ENCODE measurements around the gene CDH13. TPM values are rescaled to one million over a fixed set of nuclear protein-coding genes. Genes with fewer than 3 reads are reported as not detected.

Gene CDH13
- polyA plus RNA-seq, 1 donor from 2014 or later: 3.2 TPM

DNA sequence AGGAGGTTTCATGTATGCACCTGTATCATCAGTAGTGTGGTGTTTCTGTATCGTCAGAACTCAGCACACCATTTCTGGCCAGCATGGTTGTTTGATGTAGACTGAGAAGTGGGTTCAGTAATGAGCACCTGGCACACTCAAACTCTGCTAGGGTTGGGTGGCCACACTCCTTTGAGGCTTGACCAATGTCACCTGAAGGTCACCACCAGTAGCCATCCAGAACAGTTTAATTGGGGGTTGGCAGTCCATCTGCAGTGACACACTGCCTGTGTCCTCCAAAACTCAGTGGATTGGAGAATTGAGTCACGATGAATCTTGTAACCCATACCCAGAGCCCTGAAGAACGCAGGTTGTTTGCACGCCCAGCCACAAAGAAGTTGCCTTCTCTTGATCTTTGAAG, 1094.2 kb downstream of the CDH13 start:
- Histone ChIP-seq H3K36me3 (ENCODE audit: insufficient read depth, low read length) (no peaks in the 10 kb centered on the region), H3F3A (ENCODE audit: insufficient read depth, low read length, poor library complexity, severe bottlenecking) (no peaks in the 10 kb centered on the region), H3K9me3 (ENCODE audit: low read length) (no peaks in the 10 kb centered on the region), H3K27me3 (ENCODE audit: insufficient read depth, low read depth, low read length) (no peaks in the 10 kb centered on the region), H3K4me2 (ENCODE audit: low read length) (no peak overlapping the region), H3K79me2 (replicated peaks; ENCODE audit: insufficient read depth, low read length) (no peaks in the 10 kb centered on the region), H3K9ac (ENCODE audit: low read length) (no peak overlapping the region), H2AFZ (ENCODE audit: low read depth, low read length) (no peak overlapping the region), H3K27ac (ENCODE audit: low read length) (no peak overlapping the region), H4K20me1 (ENCODE audit: insufficient read depth) (no peaks in the 10 kb centered on the region), H3K9me2 (ENCODE audit: insufficient read depth, low read length) (no peaks in the 10 kb centered on the region), H3K4me3 (ENCODE audit: low read length) (no peak overlapping the region)
- no peak for TF ChIP-seq EZH2 (IDR thresholded peaks at IDR 0.05; ENCODE audit: borderline replicate concordance, insufficient read depth, low read length, poor library complexity, severe bottlenecking)
- no peak for TF ChIP-seq SMC3 (conservative IDR thresholded peaks at IDR 0.05; ENCODE audit: poor library complexity)
- TF ChIP-seq, protein P1, sequence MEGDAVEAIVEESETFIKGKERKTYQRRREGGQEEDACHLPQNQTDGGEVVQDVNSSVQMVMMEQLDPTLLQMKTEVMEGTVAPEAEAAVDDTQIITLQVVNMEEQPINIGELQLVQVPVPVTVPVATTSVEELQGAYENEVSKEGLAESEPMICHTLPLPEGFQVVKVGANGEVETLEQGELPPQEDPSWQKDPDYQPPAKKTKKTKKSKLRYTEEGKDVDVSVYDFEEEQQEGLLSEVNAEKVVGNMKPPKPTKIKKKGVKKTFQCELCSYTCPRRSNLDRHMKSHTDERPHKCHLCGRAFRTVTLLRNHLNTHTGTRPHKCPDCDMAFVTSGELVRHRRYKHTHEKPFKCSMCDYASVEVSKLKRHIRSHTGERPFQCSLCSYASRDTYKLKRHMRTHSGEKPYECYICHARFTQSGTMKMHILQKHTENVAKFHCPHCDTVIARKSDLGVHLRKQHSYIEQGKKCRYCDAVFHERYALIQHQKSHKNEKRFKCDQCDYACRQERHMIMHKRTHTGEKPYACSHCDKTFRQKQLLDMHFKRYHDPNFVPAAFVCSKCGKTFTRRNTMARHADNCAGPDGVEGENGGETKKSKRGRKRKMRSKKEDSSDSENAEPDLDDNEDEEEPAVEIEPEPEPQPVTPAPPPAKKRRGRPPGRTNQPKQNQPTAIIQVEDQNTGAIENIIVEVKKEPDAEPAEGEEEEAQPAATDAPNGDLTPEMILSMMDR (IDR thresholded peaks at IDR 0.05; ENCODE audit: poor library complexity, severe bottlenecking): no peak

DNA sequence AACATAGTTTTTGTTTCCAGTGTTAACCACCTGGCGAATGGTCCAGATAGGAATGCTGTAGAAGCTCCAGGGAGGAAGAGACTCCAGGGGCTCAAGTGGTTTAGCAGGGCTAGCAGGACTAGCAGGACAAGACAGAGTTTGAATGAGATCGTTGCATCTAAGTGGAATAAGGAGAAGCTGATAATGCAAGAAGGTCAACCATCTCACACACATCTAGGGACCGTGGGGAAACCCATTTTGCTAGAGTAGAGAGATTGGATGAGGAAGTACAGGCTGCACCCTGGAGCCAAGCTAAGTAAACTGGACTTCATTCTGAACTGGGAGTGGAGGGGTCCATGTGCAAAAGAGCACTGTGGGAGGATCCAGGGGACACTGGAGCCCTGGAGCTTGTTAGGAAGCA, 1094.9 kb downstream of the CDH13 start:
- Histone ChIP-seq H3K4me2 (ENCODE audit: low read length) (no peak overlapping the region), H3K27me3 (ENCODE audit: insufficient read depth, low read depth, low read length) (no peaks in the 10 kb centered on the region), H3K4me3 (ENCODE audit: low read length) (no peak overlapping the region), H3K27ac (ENCODE audit: low read length) (no peak overlapping the region), H3K9me3 (ENCODE audit: low read length) (no peaks in the 10 kb centered on the region), H4K20me1 (ENCODE audit: insufficient read depth) (no peaks in the 10 kb centered on the region), H3K36me3 (ENCODE audit: insufficient read depth, low read length) (no peaks in the 10 kb centered on the region), H3K9ac (ENCODE audit: low read length) (no peak overlapping the region), H2AFZ (ENCODE audit: low read depth, low read length) (no peak overlapping the region), H3K9me2 (ENCODE audit: insufficient read depth, low read length) (no peaks in the 10 kb centered on the region), H3F3A (ENCODE audit: insufficient read depth, low read length, poor library complexity, severe bottlenecking) (no peaks in the 10 kb centered on the region), H3K79me2 (replicated peaks; ENCODE audit: insufficient read depth, low read length) (no peaks in the 10 kb centered on the region)
- TF ChIP-seq RAD21 (conservative IDR thresholded peaks at IDR 0.05) (no peak), EZH2 (IDR thresholded peaks at IDR 0.05; ENCODE audit: borderline replicate concordance, insufficient read depth, low read length, poor library complexity, severe bottlenecking) (no peak), POLR2AphosphoS5 (IDR thresholded peaks at IDR 0.05) (no peak)
- TF ChIP-seq, protein P2, sequence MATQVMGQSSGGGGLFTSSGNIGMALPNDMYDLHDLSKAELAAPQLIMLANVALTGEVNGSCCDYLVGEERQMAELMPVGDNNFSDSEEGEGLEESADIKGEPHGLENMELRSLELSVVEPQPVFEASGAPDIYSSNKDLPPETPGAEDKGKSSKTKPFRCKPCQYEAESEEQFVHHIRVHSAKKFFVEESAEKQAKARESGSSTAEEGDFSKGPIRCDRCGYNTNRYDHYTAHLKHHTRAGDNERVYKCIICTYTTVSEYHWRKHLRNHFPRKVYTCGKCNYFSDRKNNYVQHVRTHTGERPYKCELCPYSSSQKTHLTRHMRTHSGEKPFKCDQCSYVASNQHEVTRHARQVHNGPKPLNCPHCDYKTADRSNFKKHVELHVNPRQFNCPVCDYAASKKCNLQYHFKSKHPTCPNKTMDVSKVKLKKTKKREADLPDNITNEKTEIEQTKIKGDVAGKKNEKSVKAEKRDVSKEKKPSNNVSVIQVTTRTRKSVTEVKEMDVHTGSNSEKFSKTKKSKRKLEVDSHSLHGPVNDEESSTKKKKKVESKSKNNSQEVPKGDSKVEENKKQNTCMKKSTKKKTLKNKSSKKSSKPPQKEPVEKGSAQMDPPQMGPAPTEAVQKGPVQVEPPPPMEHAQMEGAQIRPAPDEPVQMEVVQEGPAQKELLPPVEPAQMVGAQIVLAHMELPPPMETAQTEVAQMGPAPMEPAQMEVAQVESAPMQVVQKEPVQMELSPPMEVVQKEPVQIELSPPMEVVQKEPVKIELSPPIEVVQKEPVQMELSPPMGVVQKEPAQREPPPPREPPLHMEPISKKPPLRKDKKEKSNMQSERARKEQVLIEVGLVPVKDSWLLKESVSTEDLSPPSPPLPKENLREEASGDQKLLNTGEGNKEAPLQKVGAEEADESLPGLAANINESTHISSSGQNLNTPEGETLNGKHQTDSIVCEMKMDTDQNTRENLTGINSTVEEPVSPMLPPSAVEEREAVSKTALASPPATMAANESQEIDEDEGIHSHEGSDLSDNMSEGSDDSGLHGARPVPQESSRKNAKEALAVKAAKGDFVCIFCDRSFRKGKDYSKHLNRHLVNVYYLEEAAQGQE (IDR thresholded peaks at IDR 0.05; ENCODE audit: borderline replicate concordance): no peak

DNA sequence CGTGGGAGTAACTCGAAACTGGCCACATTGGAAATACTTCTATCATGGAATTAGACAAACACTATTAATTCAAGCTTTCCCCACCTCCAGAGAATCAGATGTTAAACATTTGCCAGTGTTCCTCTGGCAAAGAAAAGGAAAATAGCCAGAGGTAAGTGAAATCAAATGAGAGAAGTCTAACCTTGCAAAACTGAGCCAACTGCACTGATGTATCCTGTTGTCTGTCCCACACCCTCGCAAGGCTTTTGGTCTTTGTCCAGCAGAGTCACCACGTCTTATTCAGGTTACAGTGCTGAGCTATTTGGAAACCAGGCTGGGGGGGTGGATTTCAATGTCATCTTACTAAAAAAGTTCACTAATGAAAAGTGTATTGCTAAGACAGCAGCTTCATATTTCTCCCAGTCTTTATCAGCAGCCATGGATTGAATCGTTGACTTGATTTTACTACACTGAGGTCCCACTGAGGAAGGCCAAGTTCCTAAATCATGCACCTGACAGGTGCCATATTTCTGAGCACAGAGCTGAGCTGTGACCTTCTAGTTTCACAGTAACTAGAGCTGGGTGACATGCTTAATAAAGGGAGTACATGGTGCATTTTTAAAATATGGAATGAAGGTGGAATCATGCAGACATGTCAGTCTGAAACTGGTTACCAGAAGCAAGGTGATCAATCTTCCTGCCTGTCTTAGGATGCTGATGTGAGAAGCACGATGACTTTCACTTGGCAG, 1095.9 kb downstream of the CDH13 start:
- no peak overlapping the region for H2AFZ ChIP-seq (ENCODE audit: low read depth, low read length)
- H3K27ac ChIP-seq (ENCODE audit: low read length): no peak overlapping the region
- no peaks in the 10 kb centered on the region for H3K79me2 ChIP-seq (replicated peaks; ENCODE audit: insufficient read depth, low read length)
- H3F3A ChIP-seq (ENCODE audit: insufficient read depth, low read length, poor library complexity, severe bottlenecking): no peaks in the 10 kb centered on the region
- H3K27me3 ChIP-seq (ENCODE audit: insufficient read depth, low read depth, low read length): no peaks in the 10 kb centered on the region
- no peaks in the 10 kb centered on the region for H4K20me1 ChIP-seq (ENCODE audit: insufficient read depth)
- no peak overlapping the region for H3K4me3 ChIP-seq (ENCODE audit: low read length)
- no peak overlapping the region for H3K9ac ChIP-seq (ENCODE audit: low read length)
- H3K4me2 ChIP-seq (ENCODE audit: low read length): no peak overlapping the region
- no peaks in the 10 kb centered on the region for H3K9me3 ChIP-seq (ENCODE audit: low read length)
- H3K9me2 ChIP-seq (ENCODE audit: insufficient read depth, low read length): no peaks in the 10 kb centered on the region
- no peak for TF ChIP-seq EP300 (conservative IDR thresholded peaks at IDR 0.05; ENCODE audit: poor library complexity, severe bottlenecking)
- TF ChIP-seq, protein P1 (IDR thresholded peaks at IDR 0.05; ENCODE audit: poor library complexity, severe bottlenecking): no peak
- TF ChIP-seq TAF1 (IDR thresholded peaks at IDR 0.05; ENCODE audit: low read depth): no peak
- no peak for TF ChIP-seq POLR2AphosphoS5 (IDR thresholded peaks at IDR 0.05)
- no peak for TF ChIP-seq EZH2 (IDR thresholded peaks at IDR 0.05; ENCODE audit: borderline replicate concordance, insufficient read depth, low read length, poor library complexity, severe bottlenecking)
- TF ChIP-seq SMC3 (conservative IDR thresholded peaks at IDR 0.05; ENCODE audit: poor library complexity): no peak
- TF ChIP-seq, protein P2 (IDR thresholded peaks at IDR 0.05; ENCODE audit: borderline replicate concordance): no peak
- no peak for TF ChIP-seq RAD21 (conservative IDR thresholded peaks at IDR 0.05)
- TF ChIP-seq MXI1 (conservative IDR thresholded peaks at IDR 0.05; ENCODE audit: poor library complexity, severe bottlenecking): no peak
- no peaks in the 10 kb centered on the region for H3K36me3 ChIP-seq (ENCODE audit: insufficient read depth, low read length)

Data from neural cell (in vitro differentiated cells).